MCF 10A (cell line): ENCODE data around the gene AGPAT4. TPM values are rescaled to one million over a fixed set of nuclear protein-coding genes. Genes with fewer than 3 reads are reported as not detected.

ENCODE experiments used
- BruUV-seq: library from RNA; stranded (reverse); fragments of 400-500 nt; replicated peaks from 2 replicates; lab custom pipeline; 2021; lab: Mats Ljungman, UMichigan
- CTCF ChIA-PET: fragments of 300-600 bp; sonication (Branson Sonifier 250); formaldehyde crosslinking; extraction: SDS; loops from one replicate; lab custom pipeline; 2021; ENCODE audit warnings: antibody characterized with exemption, inconsistent platforms; lab: Yijun Ruan, JAX
- POLR2A ChIA-PET: fragments of 300-600, 350-650 bp; sonication (Branson Sonifier 250); formaldehyde crosslinking; extraction: SDS; loops from one replicate; lab custom pipeline; 2020; ENCODE audit warnings: antibody characterized with exemption, inconsistent platforms; lab: Yijun Ruan, JAX
- DNase-seq: peaks from one replicate; pipeline ENCODE4 v3.0.0-alpha.2; 2018; ENCODE audit not compliant: unreplicated experiment
- H3K27ac Mint-ChIP-seq: one replicate; pipeline ENCODE4 v1.8.0; 2022; ENCODE audit warnings: mild to moderate bottlenecking, low read depth, mixed read lengths; ENCODE audit not compliant: unreplicated experiment
- H3K27me3 Mint-ChIP-seq: one replicate; pipeline ENCODE4 v1.8.0; 2022; ENCODE audit warnings: mixed read lengths; ENCODE audit not compliant: insufficient read depth, unreplicated experiment
- H3K36me3 Mint-ChIP-seq: one replicate; pipeline ENCODE4 v1.8.0; 2022; ENCODE audit warnings: mild to moderate bottlenecking, moderate library complexity, mixed read lengths; ENCODE audit not compliant: insufficient read depth, unreplicated experiment
- H3K4me1 Mint-ChIP-seq: one replicate; pipeline ENCODE4 v1.8.0; 2022; ENCODE audit warnings: mixed read lengths; ENCODE audit not compliant: insufficient read depth, unreplicated experiment
- H3K4me3 Mint-ChIP-seq: one replicate; pipeline ENCODE4 v1.8.0; 2022; ENCODE audit warnings: mild to moderate bottlenecking, moderate library complexity, mixed read lengths; ENCODE audit not compliant: unreplicated experiment
- H3K9me3 Mint-ChIP-seq: one replicate; pipeline ENCODE4 v1.8.0; 2022; ENCODE audit warnings: mixed read lengths; ENCODE audit not compliant: unreplicated experiment
- intact Hi-C: fragments of 100-400 bp; cut with micrococcal nuclease; formaldehyde crosslinking; loops from 2 replicates; pipeline ENCODE4 v1.14.1; 2022
- total RNA-seq: library from RNA; stranded (reverse); gene quantifications from 2 replicates; pipeline ENCODE4 v1.2.3, GENCODE V29; 2022
- TF ChIP-seq, protein P1 (sequence below): fragments of 200-600 bp; IDR thresholded peaks from one replicate; pipeline ENCODE4 v1.8.0; 2022; ENCODE audit warnings: antibody characterized with exemption, mild to moderate bottlenecking; ENCODE audit not compliant: unreplicated experiment

Gene AGPAT4
- total RNA-seq, 1 experiment from 2014 or later = 5.6 TPM

DNA sequence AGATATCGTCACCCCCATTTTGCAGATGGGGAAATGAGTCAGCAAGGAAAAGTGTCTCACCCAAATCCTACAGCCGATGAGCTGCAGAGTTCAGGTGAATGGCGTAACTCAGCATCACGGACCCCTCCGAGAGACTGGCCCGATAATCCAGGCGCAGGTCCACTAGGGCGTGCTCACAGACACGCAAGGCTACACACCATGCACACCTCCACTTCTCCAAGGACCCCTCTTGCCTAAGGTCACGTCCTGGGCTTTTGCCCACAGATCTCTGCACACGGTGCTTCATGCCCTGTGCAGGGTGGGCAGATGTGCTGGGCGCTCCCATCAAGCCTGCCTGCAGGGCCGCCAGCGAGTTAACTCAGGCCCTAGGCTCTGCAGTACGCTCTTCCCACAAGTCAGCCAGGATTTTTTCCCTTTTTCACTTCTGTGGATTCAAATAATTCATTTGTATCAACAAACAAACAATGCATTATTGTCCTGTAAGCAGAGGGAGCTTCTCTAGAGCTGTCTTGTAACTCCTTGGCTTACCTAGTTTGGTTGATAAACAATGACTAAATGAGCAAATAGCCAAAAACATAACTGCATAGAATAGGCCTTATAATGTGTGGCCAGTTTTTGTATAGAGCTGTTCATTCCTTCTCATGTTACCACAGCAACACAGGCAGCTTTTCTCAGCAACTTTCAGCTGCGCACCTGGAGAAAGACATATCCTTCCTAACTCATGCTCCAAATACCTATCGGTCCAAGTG, 139.1 kb downstream of the AGPAT4 start:
- TF ChIP-seq, protein P1, sequence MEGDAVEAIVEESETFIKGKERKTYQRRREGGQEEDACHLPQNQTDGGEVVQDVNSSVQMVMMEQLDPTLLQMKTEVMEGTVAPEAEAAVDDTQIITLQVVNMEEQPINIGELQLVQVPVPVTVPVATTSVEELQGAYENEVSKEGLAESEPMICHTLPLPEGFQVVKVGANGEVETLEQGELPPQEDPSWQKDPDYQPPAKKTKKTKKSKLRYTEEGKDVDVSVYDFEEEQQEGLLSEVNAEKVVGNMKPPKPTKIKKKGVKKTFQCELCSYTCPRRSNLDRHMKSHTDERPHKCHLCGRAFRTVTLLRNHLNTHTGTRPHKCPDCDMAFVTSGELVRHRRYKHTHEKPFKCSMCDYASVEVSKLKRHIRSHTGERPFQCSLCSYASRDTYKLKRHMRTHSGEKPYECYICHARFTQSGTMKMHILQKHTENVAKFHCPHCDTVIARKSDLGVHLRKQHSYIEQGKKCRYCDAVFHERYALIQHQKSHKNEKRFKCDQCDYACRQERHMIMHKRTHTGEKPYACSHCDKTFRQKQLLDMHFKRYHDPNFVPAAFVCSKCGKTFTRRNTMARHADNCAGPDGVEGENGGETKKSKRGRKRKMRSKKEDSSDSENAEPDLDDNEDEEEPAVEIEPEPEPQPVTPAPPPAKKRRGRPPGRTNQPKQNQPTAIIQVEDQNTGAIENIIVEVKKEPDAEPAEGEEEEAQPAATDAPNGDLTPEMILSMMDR = no peak
- intact Hi-C loops = no loop called here
- ChIA-PET POLR2A (no interaction called here), CTCF (interaction anchor here (3.8 kb wide), 1 partner anchor 239 kb away, joined by 17 read pairs; no protein-coding TSS in a partner anchor)
- H3K9me3 Mint-ChIP-seq = no peaks in the 10 kb centered on the region
- no peaks in the 10 kb centered on the region for H3K4me1 Mint-ChIP-seq
- DNase-seq = no peak
- H3K36me3 Mint-ChIP-seq = peaks cover 9% of the 10 kb centered on the region
- no TSS peak for BruUV-seq
- H3K27me3 Mint-ChIP-seq = no peaks in the 10 kb centered on the region
- H3K4me3 Mint-ChIP-seq = no peak overlapping the region
- H3K27ac Mint-ChIP-seq = no peak overlapping the region

DNA sequence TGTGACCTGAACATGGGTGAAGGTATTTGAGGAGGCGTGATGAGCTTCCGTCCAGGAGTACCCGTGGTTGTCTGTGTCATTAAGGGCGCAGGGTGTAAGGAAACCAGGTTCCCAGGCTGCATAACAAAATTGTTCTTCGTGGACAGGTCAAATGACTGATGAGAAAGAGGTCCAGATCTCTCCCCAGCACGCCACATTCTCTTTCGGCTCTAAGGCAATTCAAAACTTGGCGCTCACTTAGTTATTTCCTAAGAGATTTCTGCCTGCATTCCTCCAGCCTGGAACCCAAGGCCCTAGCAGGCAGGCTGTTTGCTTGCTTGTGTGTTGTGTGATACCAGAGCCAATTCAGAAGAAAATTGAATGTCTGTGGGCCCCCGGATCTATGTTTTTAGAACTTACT, 139.9 kb downstream of the AGPAT4 start:
- no peaks in the 10 kb centered on the region for H3K27me3 Mint-ChIP-seq
- TF ChIP-seq, protein P1 = no peak
- H3K9me3 Mint-ChIP-seq = no peaks in the 10 kb centered on the region
- H3K36me3 Mint-ChIP-seq = peaks cover 12% of the 10 kb centered on the region
- DNase-seq = no peak
- H3K4me1 Mint-ChIP-seq = no peaks in the 10 kb centered on the region
- CTCF ChIA-PET = interaction anchor here (0.8 to 3.8 kb wide), 4 partner anchors 239 to 400 kb away, joined by 3 to 17 read pairs (median 4); no protein-coding TSS in a partner anchor
- no TSS peak for BruUV-seq
- POLR2A ChIA-PET = interaction anchor here (0.6 kb wide), 2 partner anchors 235 to 346 kb away, joined by 3 read pairs; no protein-coding TSS in a partner anchor
- no peak overlapping the region for H3K27ac Mint-ChIP-seq
- no peak overlapping the region for H3K4me3 Mint-ChIP-seq
- intact Hi-C loops = no loop called here

DNA sequence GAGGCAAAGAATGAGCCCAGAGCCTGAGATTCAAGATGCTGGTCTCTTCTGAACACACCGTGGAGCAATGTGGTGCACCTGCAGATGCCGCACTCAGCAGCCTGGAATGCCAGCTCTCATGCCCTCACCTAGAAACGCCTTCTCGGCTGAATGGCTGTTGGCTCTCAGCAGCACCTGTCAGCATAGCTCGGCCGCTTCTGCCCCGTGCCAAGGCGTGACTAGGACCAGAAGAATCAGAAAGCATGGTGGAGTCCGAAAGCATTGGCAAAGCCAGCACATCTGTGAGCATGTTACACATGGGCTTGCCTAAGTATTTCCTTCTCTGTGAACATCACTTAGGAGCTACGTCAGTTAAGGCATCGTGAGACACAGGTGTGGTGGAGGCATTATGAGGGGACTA, 141.5 kb downstream of the AGPAT4 start:
- POLR2A ChIA-PET = no interaction called here
- TF ChIP-seq, protein P1 = no peak
- no peak for DNase-seq
- Mint-ChIP-seq H3K36me3 (peaks cover 12% of the 10 kb centered on the region), H3K4me1 (no peaks in the 10 kb centered on the region), H3K4me3 (no peak overlapping the region), H3K27ac (no peak overlapping the region), H3K9me3 (no peaks in the 10 kb centered on the region), H3K27me3 (no peaks in the 10 kb centered on the region)
- CTCF ChIA-PET = interaction anchor here (1.6 to 3.8 kb wide), 3 partner anchors 12 to 241 kb away, joined by 3 to 17 read pairs (median 9); no protein-coding TSS in a partner anchor
- no TSS peak for BruUV-seq
- intact Hi-C loops = no loop called here

DNA sequence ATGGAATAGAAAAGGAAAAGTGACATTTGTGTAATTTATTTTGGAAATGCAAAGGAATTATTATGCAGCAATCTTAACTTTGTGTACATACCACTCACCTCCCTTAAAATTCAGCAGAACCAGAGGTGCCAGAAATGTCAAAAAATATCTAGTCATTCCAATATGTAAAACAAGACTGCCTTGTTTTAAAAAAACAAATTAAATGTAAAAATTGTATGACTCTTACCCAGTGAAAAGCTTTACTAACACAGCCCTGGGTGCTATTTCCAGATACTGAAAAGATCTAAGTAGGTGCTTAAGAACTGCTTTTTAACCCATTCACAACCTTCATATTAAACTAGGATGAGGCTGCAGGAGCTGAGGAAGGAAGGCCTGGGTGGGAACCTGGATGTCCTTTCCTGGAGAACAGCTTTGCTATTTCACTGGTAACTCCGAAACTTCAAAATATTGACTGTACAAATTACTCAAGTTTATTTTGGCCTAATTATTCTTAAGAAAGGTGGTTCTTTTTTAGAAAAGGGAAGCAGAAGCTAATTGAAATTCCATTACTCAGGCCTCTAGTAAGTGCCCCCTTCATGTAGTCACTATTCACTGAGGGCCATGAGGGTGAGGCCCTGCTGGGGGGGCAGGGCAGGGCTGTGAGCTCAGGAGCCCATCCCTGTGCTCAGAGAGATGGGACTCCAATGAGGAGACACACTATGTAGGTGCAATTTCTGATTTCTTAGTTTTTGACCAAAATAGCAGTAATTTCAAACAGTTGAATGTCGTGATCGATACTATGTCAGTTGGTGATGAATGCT, 142.7 kb downstream of the AGPAT4 start:
- no TSS peak for BruUV-seq
- ChIA-PET CTCF (interaction anchor here (1.1 to 1.7 kb wide), 3 partner anchors 8 to 243 kb away, joined by 3 to 7 read pairs (median 5); no protein-coding TSS in a partner anchor), POLR2A (no interaction called here)
- Mint-ChIP-seq H3K9me3 (no peaks in the 10 kb centered on the region), H3K36me3 (peaks cover 12% of the 10 kb centered on the region), H3K27ac (no peak overlapping the region), H3K4me1 (no peaks in the 10 kb centered on the region), H3K4me3 (no peak overlapping the region), H3K27me3 (no peaks in the 10 kb centered on the region)
- TF ChIP-seq, protein P1 = no peak
- DNase-seq = no peak
- intact Hi-C loops = no loop called here
